ENCODE results near the gene CBY2. TPM values are rescaled to one million over a fixed set of nuclear protein-coding genes. Genes with fewer than 3 reads are reported as not detected.
"Not testable (repeated sequence)": the region's sequence is repeated elsewhere in the genome, so short reads cannot be mapped to it uniquely, and the experiment has no call there.

The CBY2 gene
- total RNA-seq, 1 experiment from 2014 or later = not detected

DNA sequence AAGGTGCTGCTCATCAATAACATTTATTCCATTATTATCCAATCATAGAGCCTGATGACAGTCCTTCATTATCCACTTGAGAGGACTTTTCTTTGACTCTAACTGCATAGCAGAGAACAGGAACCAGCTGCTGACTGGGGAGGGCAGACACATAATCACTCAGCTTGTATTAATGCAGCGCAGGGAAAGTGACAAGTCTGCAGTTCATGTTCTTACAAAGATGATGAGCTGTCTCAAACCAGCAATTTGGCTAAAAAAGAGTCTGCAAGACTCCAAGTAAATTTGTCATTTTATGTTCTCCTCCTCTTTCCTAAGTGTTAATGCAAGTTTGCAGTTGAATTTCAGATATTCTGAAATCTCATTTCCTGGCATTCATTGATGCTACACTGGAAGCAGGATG is 40.0 kb upstream of the CBY2 start:
- Histone ChIP-seq H3K27me3 (ENCODE audit: insufficient read depth, low read length) (no peaks in the 10 kb centered on the region), H3K36me3 (ENCODE audit: control insufficient read depth in 1 of 2, insufficient read depth in 2 of 2, low read length in 2 of 2) (no peaks in the 10 kb centered on the region), H3K9ac (ENCODE audit: low read length) (no peak overlapping the region), H3K9me3 (ENCODE audit: control insufficient read depth in 1 of 2, insufficient read depth in 1 of 2, low read depth in 1 of 2, low read length in 2 of 2) (no peaks in the 10 kb centered on the region), H3K4me2 (ENCODE audit: low read length) (no peak overlapping the region), H3K4me1 (ENCODE audit: control insufficient read depth in 1 of 2, insufficient read depth in 2 of 2, low read length in 2 of 2) (peaks cover 0 to 3% of the 10 kb centered on the region in 2 experiments; a peak in 1 of 4 replicates), H3K9me2 (ENCODE audit: insufficient read depth) (no peaks in the 10 kb centered on the region), H3K27ac (ENCODE audit: low read depth, low read length) (no peak overlapping the region), H3K4me3 (replicated peaks in 1 of 2; ENCODE audit: low read depth in 1 of 2, low read length in 2 of 2) (no peak overlapping the region), H4K20me1 (ENCODE audit: insufficient read depth) (no peaks in the 10 kb centered on the region), H3K79me2 (ENCODE audit: insufficient read depth, low read length) (no peaks in the 10 kb centered on the region), H2AFZ (ENCODE audit: low read depth, low read length, poor library complexity, severe bottlenecking) (no peak overlapping the region)
- TF ChIP-seq, protein P1, sequence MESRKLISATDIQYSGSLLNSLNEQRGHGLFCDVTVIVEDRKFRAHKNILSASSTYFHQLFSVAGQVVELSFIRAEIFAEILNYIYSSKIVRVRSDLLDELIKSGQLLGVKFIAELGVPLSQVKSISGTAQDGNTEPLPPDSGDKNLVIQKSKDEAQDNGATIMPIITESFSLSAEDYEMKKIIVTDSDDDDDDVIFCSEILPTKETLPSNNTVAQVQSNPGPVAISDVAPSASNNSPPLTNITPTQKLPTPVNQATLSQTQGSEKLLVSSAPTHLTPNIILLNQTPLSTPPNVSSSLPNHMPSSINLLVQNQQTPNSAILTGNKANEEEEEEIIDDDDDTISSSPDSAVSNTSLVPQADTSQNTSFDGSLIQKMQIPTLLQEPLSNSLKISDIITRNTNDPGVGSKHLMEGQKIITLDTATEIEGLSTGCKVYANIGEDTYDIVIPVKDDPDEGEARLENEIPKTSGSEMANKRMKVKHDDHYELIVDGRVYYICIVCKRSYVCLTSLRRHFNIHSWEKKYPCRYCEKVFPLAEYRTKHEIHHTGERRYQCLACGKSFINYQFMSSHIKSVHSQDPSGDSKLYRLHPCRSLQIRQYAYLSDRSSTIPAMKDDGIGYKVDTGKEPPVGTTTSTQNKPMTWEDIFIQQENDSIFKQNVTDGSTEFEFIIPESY (IDR thresholded peaks at IDR 0.05; ENCODE audit: extremely low read depth, insufficient replicate concordance, low read length) = no peak
- TF ChIP-seq SP1 (IDR thresholded peaks at IDR 0.05; ENCODE audit: low read depth) = no peak
- TF ChIP-seq FOSL1 (IDR thresholded peaks at IDR 0.05; ENCODE audit: low read depth) = no peak
- TF ChIP-seq ELF1 (IDR thresholded peaks at IDR 0.05; ENCODE audit: borderline replicate concordance, low read depth) = no peak
- no peak for TF ChIP-seq POLR2AphosphoS5 (IDR thresholded peaks at IDR 0.05; ENCODE audit: low read depth, low read length)
- no peak for TF ChIP-seq YY1 (IDR thresholded peaks at IDR 0.05; ENCODE audit: extremely low read depth, insufficient replicate concordance, low read depth, low read length)
- TF ChIP-seq SRF (IDR thresholded peaks at IDR 0.05; ENCODE audit: low read depth) = no peak
- TF ChIP-seq SIN3A (IDR thresholded peaks at IDR 0.05; ENCODE audit: low read depth) = no peak
- ChIA-PET CTCF (no interaction called here), POLR2A (no interaction called here), RAD21 (ENCODE audit: low non-redundant PET in 1 of 2, low total read pairs in 2 of 2, uncharacterized antibody in 2 of 2, unreplicated experiment in 2 of 2) (no interaction called here)
- intact Hi-C loops (cut with micrococcal nuclease) = no loop called here
- no peak for ATAC-seq
- BruUV-seq (replicated peaks) = no TSS peak
- no peak for DNase-seq (ENCODE audit: low read depth, low spot score)

DNA sequence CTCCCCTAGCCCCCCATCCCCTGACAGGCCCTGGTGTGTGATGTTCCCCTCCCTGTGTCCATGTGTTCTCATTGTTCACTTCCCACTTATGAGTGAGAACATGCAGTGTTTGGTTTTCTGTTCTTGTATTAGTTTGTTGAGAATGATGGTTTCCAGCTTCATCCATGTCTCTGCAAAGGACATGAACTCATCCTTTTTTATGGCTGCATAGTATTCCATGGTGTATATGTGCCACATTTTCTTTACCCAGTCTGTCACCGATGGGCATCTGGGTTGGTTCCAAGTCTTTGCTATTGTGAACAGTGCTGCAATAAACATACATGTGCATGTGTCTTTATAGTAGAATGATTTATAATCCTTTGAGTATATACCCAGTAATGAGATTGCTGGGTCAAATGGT is 39.2 kb upstream of the CBY2 start:
- intact Hi-C loops (cut with micrococcal nuclease); H4K20me1 ChIP-seq (ENCODE audit: insufficient read depth); H3K9me2 ChIP-seq (ENCODE audit: insufficient read depth); DNase-seq (ENCODE audit: low read depth, low spot score); H3K9ac ChIP-seq (ENCODE audit: low read length); BruUV-seq (replicated peaks); POLR2A ChIA-PET; CTCF ChIA-PET; H3K4me3 ChIP-seq (replicated peaks in 1 of 2; ENCODE audit: low read depth in 1 of 2, low read length in 2 of 2); H3K36me3 ChIP-seq (ENCODE audit: control insufficient read depth in 1 of 2, insufficient read depth in 2 of 2, low read length in 2 of 2); H3K4me1 ChIP-seq (ENCODE audit: control insufficient read depth in 1 of 2, insufficient read depth in 2 of 2, low read length in 2 of 2); H3K27ac ChIP-seq (ENCODE audit: low read depth, low read length); H3K4me2 ChIP-seq (ENCODE audit: low read length); H3K27me3 ChIP-seq (ENCODE audit: insufficient read depth, low read length); RAD21 ChIA-PET (ENCODE audit: low non-redundant PET in 1 of 2, low total read pairs in 2 of 2, uncharacterized antibody in 2 of 2, unreplicated experiment in 2 of 2); ATAC-seq; H2AFZ ChIP-seq (ENCODE audit: low read depth, low read length, poor library complexity, severe bottlenecking); H3K79me2 ChIP-seq (ENCODE audit: insufficient read depth, low read length); H3K9me3 ChIP-seq (ENCODE audit: control insufficient read depth in 1 of 2, insufficient read depth in 1 of 2, low read depth in 1 of 2, low read length in 2 of 2): not testable (repeated sequence)

DNA sequence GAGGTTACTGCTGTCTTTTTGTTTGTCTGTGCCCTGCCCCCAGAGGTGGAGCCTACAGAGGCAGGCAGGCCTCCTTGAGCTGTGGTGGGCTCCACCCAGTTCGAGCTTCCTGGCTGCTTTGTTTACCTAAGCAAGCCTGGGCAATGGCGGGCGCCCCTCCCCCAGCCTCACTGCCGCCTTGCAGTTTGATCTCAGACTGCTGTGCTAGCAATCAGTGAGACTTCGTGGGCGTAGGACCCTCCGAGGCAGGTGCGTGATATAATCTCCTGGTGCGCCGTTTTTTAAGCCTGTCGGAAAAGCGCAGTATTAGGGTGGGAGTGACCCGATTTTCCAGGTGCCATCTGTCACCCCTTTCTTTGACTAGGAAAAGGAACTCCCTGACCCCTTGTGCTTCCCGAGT is 32.5 kb upstream of the CBY2 start:
- POLR2A ChIA-PET; DNase-seq (ENCODE audit: low read depth, low spot score); H3K9ac ChIP-seq (ENCODE audit: low read length); H3K4me3 ChIP-seq (replicated peaks in 1 of 2; ENCODE audit: low read depth in 1 of 2, low read length in 2 of 2); H3K9me2 ChIP-seq (ENCODE audit: insufficient read depth); H3K9me3 ChIP-seq (ENCODE audit: control insufficient read depth in 1 of 2, insufficient read depth in 1 of 2, low read depth in 1 of 2, low read length in 2 of 2); ATAC-seq; intact Hi-C loops (cut with micrococcal nuclease); BruUV-seq (replicated peaks); H3K4me2 ChIP-seq (ENCODE audit: low read length); H2AFZ ChIP-seq (ENCODE audit: low read depth, low read length, poor library complexity, severe bottlenecking); RAD21 ChIA-PET (ENCODE audit: low non-redundant PET in 1 of 2, low total read pairs in 2 of 2, uncharacterized antibody in 2 of 2, unreplicated experiment in 2 of 2); H3K4me1 ChIP-seq (ENCODE audit: control insufficient read depth in 1 of 2, insufficient read depth in 2 of 2, low read length in 2 of 2); H4K20me1 ChIP-seq (ENCODE audit: insufficient read depth); H3K36me3 ChIP-seq (ENCODE audit: control insufficient read depth in 1 of 2, insufficient read depth in 2 of 2, low read length in 2 of 2); H3K27ac ChIP-seq (ENCODE audit: low read depth, low read length); CTCF ChIA-PET; H3K79me2 ChIP-seq (ENCODE audit: insufficient read depth, low read length): not testable (repeated sequence)
- peaks cover 16% of the 10 kb centered on the region; the same call in 1 of the 2 replicates for H3K27me3 ChIP-seq (ENCODE audit: insufficient read depth, low read length)

All from HCT116 (cell line).